NCI-H460 (cell line): ENCODE results near the gene DLX3. TPM values are rescaled to one million over a fixed set of nuclear protein-coding genes. Genes with fewer than 3 reads are reported as not detected.

Experiments
- DNase-seq: peaks from one replicate; pipeline ENCODE4 v3.0.0-alpha.2; 2016; ENCODE audit warnings: low read depth; ENCODE audit errors: extremely low read depth
- total RNA-seq: library from RNA; depleted of rRNA; stranded (reverse); fragments of >200 nt; shearing (Covaris generic); gene quantifications from 2 replicates; pipeline ENCODE4 v1.2.3, GENCODE V29; 2014

Gene DLX3
- total RNA-seq, 1 experiment from 2014 or later = not detected

DNA sequence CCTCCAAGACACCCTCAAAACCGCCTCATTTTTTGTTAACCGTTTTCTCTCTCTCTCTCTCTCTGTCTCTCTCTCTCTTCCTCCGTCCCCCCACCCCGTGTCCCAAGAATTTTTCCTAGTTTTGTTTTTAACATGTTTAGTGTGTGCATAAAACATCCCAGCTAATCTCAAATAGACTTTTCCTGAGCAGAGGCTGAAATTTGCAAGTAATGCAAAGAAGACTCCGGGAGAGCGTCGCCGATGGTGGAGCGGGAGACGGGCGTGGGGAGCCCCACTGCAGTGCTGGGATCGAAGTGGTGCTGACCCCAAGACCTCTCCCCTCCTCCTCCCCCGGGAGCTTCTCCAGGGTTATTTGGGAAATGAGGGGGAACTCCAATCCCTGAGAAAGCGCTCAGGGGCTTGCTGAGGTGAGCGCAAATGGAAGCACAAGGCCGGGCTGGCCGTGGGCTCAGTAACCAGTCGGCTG, 30.7 kb downstream of the DLX3 start:
- DNase-seq = no peak

DNA sequence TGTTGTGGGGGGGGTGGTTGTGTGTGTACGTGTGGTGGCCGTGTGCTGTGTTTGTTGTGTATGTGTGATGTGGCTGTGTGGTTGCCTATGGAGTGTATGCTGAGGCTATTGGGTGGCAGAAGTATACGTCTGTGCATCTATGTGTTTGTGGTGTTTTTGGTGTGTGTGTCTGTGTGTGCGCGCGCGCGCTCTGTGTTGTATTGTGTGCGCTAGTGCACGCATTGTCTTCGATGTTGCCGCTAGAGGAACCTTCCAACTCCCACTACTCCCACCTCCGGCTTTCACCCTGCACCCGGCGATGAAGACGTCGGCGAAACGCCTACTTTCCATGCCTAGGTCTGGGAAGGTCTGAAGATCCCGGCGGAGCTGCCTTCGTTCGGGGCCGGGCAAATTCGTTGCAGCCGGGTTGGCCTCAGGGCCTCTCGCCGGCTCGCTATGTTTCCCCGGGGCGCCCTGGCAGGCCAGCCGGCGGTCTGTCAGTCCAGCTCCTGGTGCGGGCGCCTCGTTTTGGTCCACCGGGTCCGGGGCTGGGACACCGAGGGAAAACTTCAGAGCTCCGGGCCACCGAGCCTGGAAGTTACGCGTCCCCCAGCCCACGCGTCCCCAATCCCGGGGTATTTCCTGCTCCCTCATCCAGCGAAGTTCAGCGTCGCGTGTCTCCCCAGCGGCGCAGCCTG, 31.3 kb downstream of the DLX3 start:
- DNase-seq = no peak

DNA sequence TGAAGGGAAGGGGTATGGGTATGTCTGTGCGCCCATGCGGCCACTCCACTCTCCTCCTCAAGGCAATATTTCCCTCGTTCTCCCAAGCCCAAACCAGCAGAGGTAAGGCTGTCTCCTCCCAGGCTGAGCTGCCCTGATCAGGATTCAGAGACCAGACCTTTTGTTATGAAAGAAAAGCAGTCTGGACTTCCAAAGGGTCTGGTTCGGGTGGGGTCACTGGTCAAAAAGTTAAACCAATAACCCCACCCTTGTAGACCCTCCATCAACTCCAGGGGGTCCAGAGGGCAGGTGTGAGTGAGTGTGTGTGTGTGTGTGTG, 31.8 kb downstream of the DLX3 start:
- DNase-seq = no peak

DNA sequence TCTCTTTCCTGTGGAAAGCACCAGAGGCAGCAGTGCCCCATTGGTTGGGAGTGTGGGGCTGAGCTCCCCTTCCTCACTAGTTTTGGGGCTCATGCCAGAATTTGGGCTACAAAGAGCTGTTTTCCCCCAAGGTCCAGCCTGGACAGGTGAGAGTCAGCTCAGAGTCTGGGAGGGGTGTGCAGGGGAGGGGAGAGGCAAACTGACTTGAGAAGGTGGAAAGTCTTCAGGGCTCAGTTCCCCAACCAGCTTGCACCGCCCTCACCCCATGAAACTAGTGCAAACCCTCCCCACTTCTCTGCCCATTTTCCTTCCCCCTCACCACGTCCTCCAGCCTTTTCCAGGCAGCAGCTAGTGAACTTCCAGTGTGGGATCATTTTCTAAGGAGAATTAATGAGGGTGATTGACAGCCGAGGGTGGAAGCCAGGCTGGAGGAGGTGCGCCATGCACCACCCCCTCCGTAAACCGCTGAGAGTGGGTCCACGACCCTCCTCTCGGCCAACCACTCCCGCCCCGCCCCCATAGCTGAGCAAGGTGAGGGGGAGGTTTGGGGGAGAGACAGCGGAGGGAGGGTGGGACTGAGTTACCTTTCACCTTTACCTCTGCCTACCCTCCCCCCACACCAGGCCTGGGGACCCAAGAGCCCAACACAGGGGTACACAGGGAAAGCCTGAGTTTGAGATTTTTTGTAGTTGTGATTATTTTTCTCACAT, 32.3 kb downstream of the DLX3 start:
- no peak for DNase-seq

DNA sequence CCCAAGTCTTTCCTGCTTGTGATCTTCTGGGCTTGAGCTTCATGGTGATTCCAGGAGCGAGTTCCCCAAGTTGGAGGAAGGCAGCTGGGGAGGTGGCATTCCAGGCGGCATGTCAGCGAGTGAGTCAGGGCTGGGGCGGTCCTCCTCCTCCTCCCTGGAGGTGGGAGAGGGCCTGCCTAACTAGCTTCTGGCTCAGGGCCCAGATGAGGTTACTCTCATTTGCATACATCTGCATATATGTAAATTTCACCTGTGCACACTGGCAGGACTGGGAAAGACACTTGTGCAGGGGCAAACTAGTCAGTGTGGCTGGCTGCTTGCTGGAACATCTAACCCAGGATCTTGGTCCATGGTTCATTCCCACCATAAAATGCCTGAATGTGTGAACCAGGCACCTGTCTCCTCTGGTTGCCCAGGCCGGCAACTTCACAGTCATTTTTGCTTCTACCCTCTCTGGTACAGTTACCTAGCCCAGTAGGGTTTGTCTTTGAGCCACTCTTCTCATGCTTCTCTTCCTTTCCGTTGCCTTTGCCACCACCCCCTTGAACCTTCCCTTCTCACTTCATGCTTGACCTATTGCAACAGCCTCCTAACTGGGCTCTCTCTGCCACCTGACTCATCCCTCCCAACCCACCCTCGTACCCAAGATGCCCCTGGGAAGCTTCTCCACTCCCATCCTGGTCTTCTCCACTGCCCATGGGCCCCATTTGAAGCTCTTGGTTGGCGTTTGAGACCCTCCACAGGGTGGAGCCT, 35.7 kb downstream of the DLX3 start:
- DNase-seq = no peak

DNA sequence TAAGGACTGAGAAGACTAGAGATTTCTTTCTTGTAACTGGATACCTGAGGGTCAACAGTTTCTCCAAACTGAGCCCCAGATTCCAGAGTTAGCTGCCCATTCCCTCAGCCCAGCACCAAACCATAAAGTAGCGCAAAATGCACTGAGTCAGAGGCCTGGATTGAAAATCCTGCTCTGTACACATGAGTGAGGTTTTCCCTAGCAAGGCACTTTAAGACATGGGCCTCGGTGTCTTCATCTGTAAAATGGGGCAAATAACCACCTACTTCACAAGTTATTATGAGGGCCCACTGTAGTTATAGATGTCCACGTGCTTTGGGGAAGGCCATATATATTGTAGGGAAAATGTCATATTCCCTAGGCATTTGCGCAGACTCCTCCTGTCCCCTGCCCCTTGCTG, 36.3 kb downstream of the DLX3 start:
- no peak for DNase-seq

DNA sequence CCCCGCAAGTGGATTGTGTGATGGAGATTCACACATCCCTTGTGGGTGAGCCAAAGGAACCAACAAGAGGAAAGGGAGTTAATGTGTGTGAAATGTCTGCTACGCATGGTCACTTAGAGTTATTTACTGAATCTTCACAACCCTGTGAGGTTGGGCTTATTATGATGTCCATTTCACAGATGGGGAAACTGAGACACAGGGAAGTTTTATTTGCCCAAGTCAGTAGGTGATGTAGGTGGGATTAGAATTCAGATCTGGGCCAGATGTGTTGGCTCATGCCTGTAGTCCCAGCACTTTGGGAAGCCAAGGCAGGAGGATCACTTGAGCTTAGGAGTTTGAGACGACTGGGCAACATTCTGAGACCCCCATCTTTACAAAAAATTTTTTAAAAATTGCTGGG, 37.7 kb downstream of the DLX3 start:
- DNase-seq = no peak

DNA sequence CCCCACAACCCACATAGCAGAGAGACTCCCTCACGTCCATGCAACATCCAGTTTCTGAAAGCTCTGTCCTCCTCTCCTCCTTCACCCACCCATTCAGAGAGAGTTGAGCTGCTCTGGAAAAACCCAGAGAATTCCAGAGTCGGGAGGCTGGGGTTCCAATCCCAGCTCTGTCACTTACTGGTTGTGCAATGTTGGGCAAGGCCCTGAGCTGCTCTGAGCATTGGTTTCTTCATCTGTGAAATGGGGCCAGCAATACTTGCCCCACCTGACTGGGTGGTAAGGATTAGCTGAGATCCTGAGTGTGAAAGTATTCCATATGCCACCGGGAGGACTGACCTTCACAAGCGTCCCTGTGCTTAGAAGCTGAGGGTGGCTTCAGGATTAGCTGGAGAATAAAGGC, 38.2 kb downstream of the DLX3 start:
- DNase-seq = no peak

DNA sequence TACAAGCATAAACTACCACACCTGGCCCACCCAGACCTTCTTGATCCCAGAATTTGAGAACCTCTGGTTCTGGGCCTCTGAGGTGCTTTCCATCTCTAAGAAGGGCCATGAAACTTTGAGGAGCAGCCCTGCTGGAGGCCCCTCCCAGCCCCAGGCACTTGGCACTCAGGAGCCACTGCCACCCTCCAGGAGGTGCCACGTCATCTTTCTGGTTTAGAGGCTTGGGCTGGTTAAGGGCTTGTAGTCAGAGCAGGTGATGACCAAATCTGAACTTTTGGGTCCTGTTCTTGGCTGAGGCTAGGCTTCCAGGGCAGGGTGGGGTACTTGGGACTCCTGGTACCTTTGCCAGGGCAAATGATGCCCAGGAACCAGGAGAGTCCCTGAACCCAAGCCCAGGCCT, 39.9 kb downstream of the DLX3 start:
- no peak for DNase-seq

DNA sequence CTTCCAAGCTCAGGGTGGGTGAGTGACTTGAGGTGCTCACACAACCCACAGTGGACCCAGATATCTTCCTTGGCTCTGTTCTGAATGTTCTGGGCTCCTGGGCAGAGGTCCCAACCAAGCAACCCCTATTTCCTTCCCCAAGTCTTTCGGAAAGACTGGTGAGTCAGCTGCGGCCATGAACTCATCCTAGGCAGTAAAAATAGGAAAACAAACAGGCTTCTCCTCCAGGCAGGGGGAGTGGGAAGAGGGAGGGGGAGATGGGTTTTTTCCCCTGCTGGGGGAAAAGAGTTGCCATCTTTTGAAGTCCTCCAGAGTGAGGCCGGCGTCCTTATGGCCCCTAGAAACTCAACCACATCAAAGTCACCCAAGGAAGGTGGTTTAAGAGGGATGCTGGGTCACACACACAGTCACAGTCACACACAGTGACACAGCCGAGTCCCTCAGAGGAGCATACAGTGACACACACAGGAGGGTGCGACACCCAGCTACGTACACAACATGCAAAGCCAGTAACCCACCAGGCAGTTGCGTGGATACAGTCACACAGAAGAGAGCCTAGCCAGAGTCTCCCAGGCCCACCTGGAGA, 42.0 kb downstream of the DLX3 start:
- no peak for DNase-seq

DNA sequence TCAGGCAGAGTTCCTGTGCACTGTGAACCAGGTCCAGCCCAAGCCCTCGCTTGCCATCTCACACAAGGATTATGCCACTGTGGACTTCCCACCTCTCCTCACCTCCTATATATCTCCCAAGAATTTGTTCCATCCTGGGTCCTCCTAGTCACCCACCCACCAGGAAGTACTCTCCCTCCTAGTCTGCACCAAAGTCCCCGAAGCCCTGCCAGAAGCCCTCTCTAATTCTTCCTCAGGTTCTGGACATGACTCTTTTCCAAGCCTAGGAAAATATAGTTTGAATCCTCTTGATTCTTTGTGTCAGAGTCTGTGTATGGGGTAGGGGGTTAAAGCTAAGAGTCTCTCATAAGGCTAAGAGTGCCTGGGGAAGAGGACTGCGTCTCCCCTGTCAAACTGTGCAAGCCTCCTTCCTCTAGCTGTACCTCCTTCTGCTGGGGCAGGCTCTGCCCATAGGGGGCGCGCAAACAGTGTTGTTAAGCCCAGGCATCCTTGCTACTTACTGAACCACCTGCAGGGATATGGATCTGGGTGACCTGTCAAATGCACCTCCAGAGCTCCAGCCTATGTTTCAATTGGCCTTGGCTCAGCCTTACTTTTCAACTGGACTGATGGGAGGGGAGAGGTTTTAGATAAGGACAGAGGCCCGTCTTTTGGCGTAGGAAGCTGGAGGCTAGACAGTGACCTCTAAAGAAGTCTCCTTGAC, 42.7 kb downstream of the DLX3 start:
- DNase-seq = peak; percentile 70

DNA sequence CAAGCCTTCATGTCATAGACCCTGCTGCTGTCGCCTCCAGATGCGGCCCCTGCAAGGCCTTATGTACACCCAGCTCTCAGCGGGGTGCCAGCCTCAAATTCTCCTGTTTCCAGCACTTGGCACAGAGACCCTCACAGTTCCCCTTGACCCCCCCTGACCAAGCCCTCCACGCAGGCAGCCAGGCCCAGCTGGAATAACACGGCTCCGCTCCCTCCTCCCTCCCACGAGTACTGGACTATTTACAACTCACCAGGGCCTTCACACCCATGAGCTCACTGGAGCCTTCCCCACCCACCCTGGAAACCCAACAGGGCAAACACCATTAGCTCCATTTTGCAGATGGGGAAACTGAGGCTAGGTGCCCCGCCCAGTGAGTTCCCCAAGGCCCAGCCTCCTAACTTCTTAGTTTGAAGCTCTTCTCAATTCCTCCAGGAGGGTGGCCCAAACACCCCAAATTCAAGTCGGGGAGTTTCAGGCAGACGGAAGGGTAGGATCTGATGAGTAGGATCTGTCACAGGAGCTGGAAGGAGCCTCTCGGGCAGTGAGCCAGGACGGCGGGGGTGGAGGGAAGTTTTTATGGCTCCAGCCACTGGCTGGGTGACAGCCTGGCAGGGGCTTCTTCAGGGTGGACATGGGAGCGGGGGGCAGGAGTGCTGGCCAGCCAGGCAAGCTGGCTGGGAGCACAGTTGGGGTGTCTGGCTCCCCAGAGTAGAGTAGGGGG, 43.5 kb downstream of the DLX3 start:
- DNase-seq = no peak

DNA sequence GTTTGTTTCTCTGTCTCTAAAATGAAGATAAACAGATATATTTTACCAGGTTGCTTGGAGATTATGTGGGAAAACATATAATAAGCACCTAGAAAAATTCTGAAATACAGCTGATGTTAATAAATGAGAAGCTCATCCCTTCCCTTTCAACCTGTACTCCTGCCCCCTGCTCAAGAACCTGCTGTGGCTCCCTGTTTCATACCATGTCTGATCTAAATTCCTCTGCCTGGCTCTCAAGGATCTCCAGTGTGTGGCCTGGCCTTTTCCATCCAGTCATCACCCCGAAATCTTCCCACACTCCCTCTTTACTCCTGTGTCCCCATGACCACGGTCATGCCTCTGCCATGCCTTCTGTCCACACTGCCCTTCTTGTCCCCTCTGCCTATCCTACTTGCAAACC, 45.4 kb downstream of the DLX3 start:
- DNase-seq = no peak

DNA sequence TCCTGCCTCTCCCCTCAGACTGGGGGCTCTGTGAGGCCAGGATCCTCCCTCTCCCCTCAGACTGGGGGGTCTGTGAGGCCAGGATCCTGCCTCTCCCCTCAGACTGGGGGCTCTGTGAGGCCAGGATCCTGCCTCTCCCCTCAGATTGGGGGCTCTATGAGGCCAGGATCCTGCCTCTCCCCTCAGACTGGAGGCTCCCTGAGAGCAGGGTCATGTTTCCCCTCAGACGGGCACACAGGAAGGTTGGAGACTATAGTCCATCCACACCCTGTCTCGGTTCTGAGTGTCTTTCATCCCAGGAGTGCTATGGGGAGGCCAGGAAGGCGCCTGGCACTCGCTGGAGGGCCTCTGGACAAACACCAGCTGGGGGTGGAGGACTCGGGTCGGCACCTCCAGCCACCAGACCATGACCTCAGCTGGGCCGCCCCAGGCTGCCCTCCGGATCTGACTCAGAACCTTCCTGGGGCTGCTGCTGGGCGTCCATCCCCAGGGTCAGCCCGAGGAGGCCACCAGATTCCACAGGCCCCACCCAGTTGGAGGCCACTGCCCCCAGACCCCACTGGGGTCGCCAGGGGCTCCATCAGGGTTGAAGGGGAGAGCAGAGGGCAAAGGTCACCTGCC, 48.0 kb downstream of the DLX3 start:
- no peak for DNase-seq

DNA sequence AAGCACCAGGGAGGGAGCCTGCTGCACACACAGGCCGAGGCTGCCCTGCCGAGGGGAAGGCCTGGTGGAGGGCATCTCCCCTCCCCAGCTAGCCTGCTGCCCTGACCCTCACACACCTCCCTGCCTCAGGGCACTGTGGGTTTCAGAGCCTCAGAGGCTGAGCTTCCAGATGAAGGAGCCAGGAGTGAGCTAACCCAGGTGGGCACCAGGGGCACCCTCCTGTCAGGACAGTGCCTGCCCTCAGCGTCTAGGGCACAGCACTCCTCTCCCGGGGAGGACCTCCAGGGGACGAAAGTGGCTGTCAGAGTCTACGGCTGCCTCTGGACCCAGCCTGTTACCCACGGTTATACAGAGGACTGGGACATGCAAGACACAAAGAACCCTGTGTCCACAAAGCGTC, 48.8 kb downstream of the DLX3 start:
- no peak for DNase-seq

DNA sequence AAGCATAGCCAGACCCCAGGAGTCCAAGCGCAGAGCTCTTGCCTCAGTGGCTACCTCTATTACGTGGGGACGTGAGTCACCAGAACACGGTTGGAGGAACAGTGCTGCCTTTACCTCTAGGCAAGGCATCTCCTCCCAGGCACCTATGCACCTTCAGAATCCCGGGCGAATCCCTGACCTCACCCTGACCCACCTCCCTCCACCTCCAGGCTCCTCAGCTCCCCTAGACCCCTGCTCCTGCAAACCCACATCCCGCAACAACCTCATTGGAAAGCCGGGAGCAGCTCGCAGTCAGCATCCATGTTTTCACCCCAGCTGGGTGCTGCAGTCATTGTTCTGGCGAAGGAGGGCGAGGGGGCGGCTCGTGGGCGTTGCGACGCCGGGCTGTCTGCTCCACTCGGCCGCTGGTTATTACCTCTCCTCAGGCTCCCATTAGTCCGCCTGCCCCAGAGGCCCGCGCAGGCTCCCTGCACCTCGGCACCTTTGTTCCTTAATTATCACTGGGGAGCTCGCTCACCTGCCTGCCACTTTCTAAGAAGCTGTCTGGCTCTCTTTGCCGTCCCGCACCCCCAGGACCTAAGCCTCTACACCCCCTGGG, 50.7 kb downstream of the DLX3 start:
- no peak for DNase-seq

DNA sequence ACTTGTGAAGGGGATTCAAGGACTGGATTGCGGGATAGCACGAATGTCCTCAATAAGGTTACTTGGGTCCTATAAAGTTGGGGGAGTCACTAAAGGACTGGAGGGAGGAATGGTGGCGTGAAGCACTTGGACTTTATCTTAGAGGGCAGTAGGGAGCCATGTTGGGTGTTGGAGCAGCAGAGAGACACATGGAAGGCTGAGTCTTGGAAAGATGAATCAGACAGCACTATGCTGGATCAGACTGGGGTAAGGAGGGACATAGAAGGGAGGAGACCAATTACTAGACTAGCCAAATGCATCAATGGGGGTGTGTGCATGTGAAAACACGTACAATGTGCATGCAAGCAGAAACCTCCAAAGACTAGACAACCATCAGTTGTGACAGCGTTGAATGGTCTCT, 52.1 kb downstream of the DLX3 start:
- no peak for DNase-seq

DNA sequence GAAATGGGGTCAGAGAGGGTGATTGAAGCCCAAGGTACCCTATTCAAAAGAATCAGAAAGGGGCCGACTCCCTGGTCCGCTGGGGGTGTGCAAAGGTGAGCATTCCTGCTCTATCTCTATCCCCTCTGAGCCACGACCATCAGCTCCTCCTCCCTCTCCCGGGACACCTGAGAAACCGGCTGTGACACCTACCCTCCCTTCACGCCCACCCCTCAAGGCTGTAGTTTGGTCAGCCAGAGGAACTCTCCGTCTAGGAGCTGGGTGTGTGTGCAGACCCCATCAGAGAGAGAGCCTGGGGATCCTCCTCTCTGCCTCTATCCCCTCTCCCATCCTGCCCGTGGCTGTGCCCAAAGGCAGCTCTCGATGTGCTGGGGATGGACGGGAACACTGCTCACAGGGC, 53.6 kb downstream of the DLX3 start:
- DNase-seq = no peak
